Caki2 (cell line): ENCODE results near the gene PDSS1. TPM values are rescaled to one million over a fixed set of nuclear protein-coding genes. Genes with fewer than 3 reads are reported as not detected.

Experiments
- DNase-seq: peaks from one replicate; pipeline ENCODE4 v3.0.0-alpha.2; 2015; ENCODE audit warnings: low read depth
- in situ Hi-C: cut with HindIII; loops from 2 replicates; pipeline ENCODE4 v1.10.0; 2016; ENCODE audit warnings: low sequenced_read_pairs, low pct_unique_long_range_greater_than_20kb, mixed read lengths
- total RNA-seq: library from RNA; depleted of rRNA; stranded (reverse); fragments of >200 nt; shearing (Covaris generic); gene quantifications from 2 replicates; pipeline ENCODE4 v1.2.3, GENCODE V29; 2014; ENCODE audit warnings: low replicate concordance

PDSS1 gene
- total RNA-seq, 1 experiment from 2014 or later, result 8.5 TPM

- in situ Hi-C loops, result no loop called here
- DNase-seq, result no peak
Observed at GRCh38 chr10:26729395-26729794, 31.9 kb downstream of the PDSS1 start.

GRCh38 chr10:26730552-26730951 lies 33.1 kb downstream of the PDSS1 start:
- DNase-seq, result no peak
- in situ Hi-C loops, result no loop called here

- no peak for DNase-seq
- in situ Hi-C loops, result no loop called here
Observed at GRCh38 chr10:26733750-26734568, 36.5 kb downstream of the PDSS1 start.

- in situ Hi-C loops, result no loop called here
Observed at GRCh38 chr10:26735435-26735834, 37.9 kb downstream of the PDSS1 start.

GRCh38 chr10:26737730-26738129 lies 40.2 kb downstream of the PDSS1 start:
- DNase-seq, result no peak
- in situ Hi-C loops, result no loop called here

More at GRCh38 chr10:26735435-26735834, 37.9 kb downstream of the PDSS1 start:
- no peak for DNase-seq

- DNase-seq, result no peak
- in situ Hi-C loops, result no loop called here
Observed at GRCh38 chr10:26738301-26738911, 40.9 kb downstream of the PDSS1 start.

GRCh38 chr10:26739071-26739631 lies 41.6 kb downstream of the PDSS1 start:
- no peak for DNase-seq
- in situ Hi-C loops, result no loop called here

- in situ Hi-C loops, result no loop called here
- DNase-seq, result no peak
Observed at GRCh38 chr10:26741368-26741767, 43.9 kb downstream of the PDSS1 start.

GRCh38 chr10:26743091-26743490 lies 45.6 kb downstream of the PDSS1 start:
- in situ Hi-C loops, result no loop called here
- DNase-seq, result peak; percentile 22

GRCh38 chr10:26743841-26744240 lies 46.3 kb downstream of the PDSS1 start:
- no peak for DNase-seq
- in situ Hi-C loops, result no loop called here

GRCh38 chr10:26746061-26746460 lies 48.6 kb downstream of the PDSS1 start:
- in situ Hi-C loops, result no loop called here
- DNase-seq, result no peak

GRCh38 chr10:26755443-26755903 lies 58.0 kb downstream of the PDSS1 start:
- in situ Hi-C loops, result no loop called here
- DNase-seq, result peak; percentile 72

GRCh38 chr10:26759008-26759407 lies 61.5 kb downstream of the PDSS1 start:
- in situ Hi-C loops, result no loop called here
- no peak for DNase-seq

- in situ Hi-C loops, result no loop called here
- DNase-seq, result no peak
Observed at GRCh38 chr10:26765549-26765948, 68.0 kb downstream of the PDSS1 start.

- in situ Hi-C loops, result no loop called here
Observed at GRCh38 chr10:26770069-26770468, 72.6 kb downstream of the PDSS1 start.

GRCh38 chr10:26773633-26774032 lies 76.1 kb downstream of the PDSS1 start:
- no peak for DNase-seq
- in situ Hi-C loops, result no loop called here

More at GRCh38 chr10:26770069-26770468, 72.6 kb downstream of the PDSS1 start:
- no peak for DNase-seq

- in situ Hi-C loops, result no loop called here
- no peak for DNase-seq
Observed at GRCh38 chr10:26776258-26776657, 78.8 kb downstream of the PDSS1 start.

- DNase-seq, result no peak
- in situ Hi-C loops, result no loop called here
Observed at GRCh38 chr10:26777686-26778085, 80.2 kb downstream of the PDSS1 start.

GRCh38 chr10:26779176-26779860 lies 81.8 kb downstream of the PDSS1 start:
- DNase-seq, result no peak
- in situ Hi-C loops, result no loop called here
